H9 (cell line): Measurements from ENCODE around the gene SEMA4D. TPM values are rescaled to one million over a fixed set of nuclear protein-coding genes. Genes with fewer than 3 reads are reported as not detected.

Experiments used
- DNase-seq: peaks from one replicate; pipeline ENCODE4 v3.0.0-alpha.2; 2017
- H2AFZ ChIP-seq: one replicate; pipeline ENCODE4 v1.6.1; 2013; ENCODE audit warnings: mild to moderate bottlenecking, low read length, control low read depth, moderate library complexity
- H2AK5ac ChIP-seq: 2 replicates; pipeline ENCODE4 v1.6.1; 2013; ENCODE audit warnings: low read length, control low read depth, mixed read lengths; ENCODE audit not compliant: insufficient read length
- H2BK120ac ChIP-seq: one replicate; pipeline ENCODE4 v1.6.1; 2013; ENCODE audit warnings: low read depth, mild to moderate bottlenecking, low read length, control low read depth, inconsistent platforms; ENCODE audit not compliant: poor library complexity, severe bottlenecking
- H2BK12ac ChIP-seq: 2 replicates; pipeline ENCODE4 v1.6.1; 2013; ENCODE audit warnings: low read length, control low read depth, mixed read lengths, low read depth; ENCODE audit not compliant: insufficient read length
- H2BK15ac ChIP-seq: 2 replicates; pipeline ENCODE4 v1.6.1; 2013; ENCODE audit warnings: low read depth, low read length, control low read depth
- H2BK20ac ChIP-seq: one replicate; pipeline ENCODE4 v1.6.1; 2013; ENCODE audit warnings: low read depth, mild to moderate bottlenecking, low read length, control low read depth, inconsistent platforms; ENCODE audit not compliant: poor library complexity, severe bottlenecking
- H2BK5ac ChIP-seq: 2 replicates; pipeline ENCODE4 v1.6.1; 2013; ENCODE audit warnings: low read length, control low read depth, mixed read lengths; ENCODE audit not compliant: insufficient read length
- H3K14ac ChIP-seq: 2 replicates; pipeline ENCODE4 v1.6.1; 2013; ENCODE audit warnings: low read length, control low read depth; ENCODE audit not compliant: insufficient read depth
- H3K18ac ChIP-seq: 2 replicates; pipeline ENCODE4 v1.6.1; 2013; ENCODE audit warnings: low read depth, mild to moderate bottlenecking, mixed read lengths, low read length, control low read depth; ENCODE audit not compliant: insufficient read length
- H3K23ac ChIP-seq: 2 replicates; pipeline ENCODE4 v1.6.1; 2013; ENCODE audit warnings: low read length, control low read depth, mixed read lengths, low read depth; ENCODE audit not compliant: insufficient read length
- H3K23me2 ChIP-seq: 2 replicates; pipeline ENCODE4 v1.6.1; 2013; ENCODE audit warnings: low read depth, mild to moderate bottlenecking, mixed read lengths, low read length, control low read depth; ENCODE audit not compliant: insufficient read length, poor library complexity, severe bottlenecking
- H3K27ac ChIP-seq: 2 replicates; pipeline ENCODE4 v1.5.1; 2013; ENCODE audit warnings: low read length, control low read depth, mixed read lengths, low read depth; ENCODE audit not compliant: insufficient read length
- H3K27me3 ChIP-seq: 2 replicates; pipeline ENCODE4 v1.6.1; 2013; ENCODE audit warnings: low read length, control low read depth, inconsistent platforms; ENCODE audit not compliant: insufficient read depth
- H3K4ac ChIP-seq: 2 replicates; pipeline ENCODE4 v1.6.1; 2013; ENCODE audit warnings: low read depth, mild to moderate bottlenecking, control low read depth, inconsistent platforms, low read length, moderate library complexity
- H3K4me1 ChIP-seq: 2 replicates; pipeline ENCODE4 v1.6.1; 2013; ENCODE audit warnings: low read length, control low read depth, inconsistent platforms; ENCODE audit not compliant: insufficient read depth
- H3K4me2 ChIP-seq: 2 replicates; pipeline ENCODE4 v1.6.1; 2013; ENCODE audit warnings: low read length, control low read depth, mixed read lengths; ENCODE audit not compliant: insufficient read length, insufficient read depth
- H3K56ac ChIP-seq: 2 replicates; pipeline ENCODE4 v1.6.1; 2013; ENCODE audit warnings: low read depth, mild to moderate bottlenecking, mixed read lengths, low read length, control low read depth; ENCODE audit not compliant: insufficient read length
- H3K79me1 ChIP-seq: 2 replicates; pipeline ENCODE4 v1.6.1; 2013; ENCODE audit warnings: low read depth, mild to moderate bottlenecking, moderate library complexity, low read length, control low read depth, inconsistent platforms; ENCODE audit not compliant: insufficient read depth, poor library complexity, severe bottlenecking
- H3K79me2 ChIP-seq: 2 replicates; pipeline ENCODE4 v1.6.1; 2013; ENCODE audit warnings: low read length, control low read depth, inconsistent platforms; ENCODE audit not compliant: insufficient read depth
- H3K9ac ChIP-seq: 2 replicates; pipeline ENCODE4 v1.6.1; 2013; ENCODE audit warnings: low read length, control low read depth, mixed read lengths; ENCODE audit not compliant: insufficient read length; ENCODE audit errors: extremely low read depth
- H3K9me3 ChIP-seq: one replicate; pipeline ENCODE4 v1.6.1; 2013; ENCODE audit warnings: low read depth, low read length, inconsistent platforms; ENCODE audit not compliant: control insufficient read depth
- H3T11ph ChIP-seq: one replicate; pipeline ENCODE4 v1.6.1; 2013; ENCODE audit warnings: mild to moderate bottlenecking, low read length, control low read depth, inconsistent platforms
- H4K20me1 ChIP-seq: one replicate; pipeline ENCODE4 v1.6.1; 2013; ENCODE audit not compliant: control insufficient read depth, insufficient read length, insufficient read depth
- H4K5ac ChIP-seq: 2 replicates; pipeline ENCODE4 v1.6.1; 2013; ENCODE audit warnings: low read depth, mild to moderate bottlenecking, mixed read lengths, low read length, control low read depth; ENCODE audit not compliant: insufficient read length
- H4K8ac ChIP-seq: replicated peaks from 2 replicates; pipeline ENCODE4 v1.6.1; 2013; ENCODE audit warnings: low read length, control low read depth, mixed read lengths, low read depth; ENCODE audit not compliant: insufficient read length
- H4K91ac ChIP-seq: 2 replicates; pipeline ENCODE4 v1.6.1; 2013; ENCODE audit warnings: low read depth, mild to moderate bottlenecking, moderate library complexity, mixed read lengths, low read length, control low read depth; ENCODE audit not compliant: insufficient read length
- H3K27ac Mint-ChIP-seq, 3 experiments: 2 replicates in 2 of 3; 3 replicates in 1 of 3; pipeline ENCODE4 v1.8.0; 2020 to 2021; ENCODE audit warnings: mixed read lengths in 3 of 3, mild to moderate bottlenecking in 1 of 3, moderate library complexity in 1 of 3
- H3K27me3 Mint-ChIP-seq: 2 replicates; pipeline ENCODE4 v1.8.0; 2021; ENCODE audit warnings: low read depth, mild to moderate bottlenecking, moderate library complexity, mixed read lengths
- H3K36me3 Mint-ChIP-seq, 3 experiments: 2 replicates in 2 of 3; 3 replicates in 1 of 3; pipeline ENCODE4 v1.8.0; 2020 to 2021; ENCODE audit warnings: low read depth in 3 of 3, mixed read lengths in 3 of 3; ENCODE audit not compliant: insufficient read depth in 1 of 3
- H3K4me1 Mint-ChIP-seq, 2 experiments: 2 replicates each; pipeline ENCODE4 v1.8.0; 2020; ENCODE audit warnings: mixed read lengths in 2 of 2
- H3K4me3 Mint-ChIP-seq, 2 experiments: 2 replicates in 1 of 2; 3 replicates in 1 of 2; pipeline ENCODE4 v1.8.0; 2020 to 2021; ENCODE audit warnings: mild to moderate bottlenecking in 2 of 2, mixed read lengths in 2 of 2, moderate library complexity in 1 of 2
- H3K9me3 Mint-ChIP-seq, 2 experiments: 2 replicates in 1 of 2; 3 replicates in 1 of 2; pipeline ENCODE4 v1.8.0; 2020; ENCODE audit warnings: mild to moderate bottlenecking in 2 of 2, mixed read lengths in 2 of 2, moderate library complexity in 1 of 2
- WGBS: extraction: QIAGEN DNeasy Blood & Tissue Kit; methylation state at CpG from one replicate; pipeline ENCODE4 v1.1.7; 2013; ENCODE audit warnings: missing lambda C conversion rate, low lambda C conversion rate, mixed read lengths; ENCODE audit not compliant: insufficient read length; ENCODE audit errors: extremely low coverage; 5-methylcytosine and 5-hydroxymethylcytosine counted together
- total RNA-seq: library from RNA; stranded (reverse); gene quantifications from 2 replicates; pipeline ENCODE4 v1.2.1, GENCODE V29; 2021
- TF ChIP-seq, protein P1 (sequence below): fragments of 200-600 bp; sonication (generic); conservative IDR thresholded peaks from 3 replicates; pipeline ENCODE4 v1.8.0; 2021; ENCODE audit warnings: antibody characterized with exemption, mild to moderate bottlenecking

The SEMA4D gene
- total RNA-seq, 1 experiment from 2014 or later, result 47.2 TPM

DNA sequence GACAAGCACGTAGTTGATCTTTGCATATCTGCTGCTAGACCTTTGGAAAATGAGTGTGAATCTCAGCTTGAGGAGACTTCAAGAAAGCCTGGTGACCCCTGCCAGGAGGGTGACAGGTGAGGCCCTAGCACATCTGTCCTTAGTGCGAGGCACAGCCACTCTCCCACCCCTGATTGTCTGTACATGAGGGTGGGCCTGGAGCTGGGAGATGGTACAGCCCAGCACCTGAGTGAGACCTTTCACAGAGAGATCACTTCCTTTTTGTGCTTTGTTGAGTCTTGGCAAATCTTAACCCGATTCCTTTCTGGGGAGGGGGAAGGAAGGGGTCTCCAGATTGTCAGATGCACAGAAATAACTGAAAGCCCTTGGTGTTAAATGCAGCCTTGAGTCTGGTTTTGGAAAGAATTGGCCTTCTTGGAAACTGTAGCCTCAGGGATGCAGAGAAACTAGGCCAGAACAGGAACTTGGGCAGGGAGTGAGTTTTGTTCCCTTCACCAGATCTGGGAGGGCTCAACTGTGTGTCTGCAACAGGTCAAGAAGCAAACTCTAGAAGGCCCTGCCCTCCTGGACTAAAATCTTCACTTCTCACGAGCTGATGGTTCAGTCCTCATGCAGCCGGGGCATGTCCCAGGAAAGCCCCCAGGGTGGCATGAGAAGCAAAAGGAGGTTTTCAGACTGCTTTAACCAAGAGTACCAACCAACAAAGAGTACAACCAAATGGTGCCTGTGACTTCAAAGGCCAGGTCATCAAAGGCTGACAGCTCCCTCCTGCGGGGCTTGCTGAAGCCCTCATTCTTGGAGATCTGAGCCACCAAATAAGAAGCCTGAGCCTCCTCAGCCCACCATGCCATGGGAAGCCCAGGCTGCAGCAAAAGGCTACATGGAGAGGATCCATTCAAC, 20.8 kb upstream of the SEMA4D start:
- Mint-ChIP-seq H3K4me1 (peaks cover 0 to 4% of the 10 kb centered on the region in 2 experiments; a peak in 2 of 4 replicates), H3K36me3 (no peaks in the 10 kb centered on the region; a peak in 1 of 7 replicates), H3K27me3 (no peaks in the 10 kb centered on the region; the same call in 1 of the 2 replicates), H3K4me3 (no peak overlapping the region), H3K9me3 (no peaks in the 10 kb centered on the region), H3K27ac (no peak overlapping the region; a peak in 1 of 7 replicates)
- no peak overlapping the region for H3K27ac ChIP-seq
- H2AK5ac ChIP-seq, result no peak overlapping the region
- no peaks in the 10 kb centered on the region for H3K9me3 ChIP-seq
- no peak overlapping the region for H4K8ac ChIP-seq
- no peak overlapping the region for H2BK15ac ChIP-seq
- no peak overlapping the region for H2BK20ac ChIP-seq
- H3K79me1 ChIP-seq, result no peaks in the 10 kb centered on the region
- H4K91ac ChIP-seq, result no peak overlapping the region
- no peak for DNase-seq
- no peaks in the 10 kb centered on the region for H4K20me1 ChIP-seq
- H3K27me3 ChIP-seq, result no peaks in the 10 kb centered on the region
- H3K4me1 ChIP-seq, result no peaks in the 10 kb centered on the region
- no peak overlapping the region for H2AFZ ChIP-seq
- no peaks in the 10 kb centered on the region for H3K79me2 ChIP-seq
- no peak overlapping the region for H3T11ph ChIP-seq
- TF ChIP-seq, protein P1, sequence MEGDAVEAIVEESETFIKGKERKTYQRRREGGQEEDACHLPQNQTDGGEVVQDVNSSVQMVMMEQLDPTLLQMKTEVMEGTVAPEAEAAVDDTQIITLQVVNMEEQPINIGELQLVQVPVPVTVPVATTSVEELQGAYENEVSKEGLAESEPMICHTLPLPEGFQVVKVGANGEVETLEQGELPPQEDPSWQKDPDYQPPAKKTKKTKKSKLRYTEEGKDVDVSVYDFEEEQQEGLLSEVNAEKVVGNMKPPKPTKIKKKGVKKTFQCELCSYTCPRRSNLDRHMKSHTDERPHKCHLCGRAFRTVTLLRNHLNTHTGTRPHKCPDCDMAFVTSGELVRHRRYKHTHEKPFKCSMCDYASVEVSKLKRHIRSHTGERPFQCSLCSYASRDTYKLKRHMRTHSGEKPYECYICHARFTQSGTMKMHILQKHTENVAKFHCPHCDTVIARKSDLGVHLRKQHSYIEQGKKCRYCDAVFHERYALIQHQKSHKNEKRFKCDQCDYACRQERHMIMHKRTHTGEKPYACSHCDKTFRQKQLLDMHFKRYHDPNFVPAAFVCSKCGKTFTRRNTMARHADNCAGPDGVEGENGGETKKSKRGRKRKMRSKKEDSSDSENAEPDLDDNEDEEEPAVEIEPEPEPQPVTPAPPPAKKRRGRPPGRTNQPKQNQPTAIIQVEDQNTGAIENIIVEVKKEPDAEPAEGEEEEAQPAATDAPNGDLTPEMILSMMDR, result no peak
- H3K23ac ChIP-seq, result no peak overlapping the region
- H3K4me2 ChIP-seq, result no peak overlapping the region
- no peak overlapping the region for H2BK5ac ChIP-seq
- peaks cover 2% of the 10 kb centered on the region for H3K23me2 ChIP-seq
- WGBS, result no CpG with 5 or more reads among the region's 6 CpGs
- H3K9ac ChIP-seq, result no peak overlapping the region
- no peak overlapping the region for H3K56ac ChIP-seq
- H2BK12ac ChIP-seq, result no peak overlapping the region
- H3K14ac ChIP-seq, result no peak overlapping the region; the same call in 1 of the 2 replicates
- H3K18ac ChIP-seq, result no peak overlapping the region
- no peak overlapping the region for H4K5ac ChIP-seq
- no peak overlapping the region for H2BK120ac ChIP-seq
- no peak overlapping the region for H3K4ac ChIP-seq
